ENCODE results near the gene HIP1.

- no peak for TF ChIP-seq CTCF (IDR thresholded peaks at IDR 0.05)
- TF ChIP-seq POLR2A (IDR thresholded peaks at IDR 0.05): no peak
These were observed 43.9 kb downstream of the HIP1 start for GRCh38 chr7:75694638-75695399.

Measured in Peyer's patch (tissue), 4 donors.